Breast epithelium (tissue), 4 donors: ENCODE data around the gene ELF4. TPM values are rescaled to one million over a fixed set of nuclear protein-coding genes. Genes with fewer than 3 reads are reported as not detected.

Experiments used
- DNase-seq, 2 donors: peaks; one replicate each; pipeline ENCODE4 v3.0.0-alpha.2; 2019; ENCODE audit warnings: low spot score in 2 of 2
- H3K27ac ChIP-seq, 2 donors: fragments of 200-600 bp; sonication (generic) in 1 of 2; one replicate each; pipeline ENCODE4 v1.5.1; 2016 to 2019; ENCODE audit warnings: mild to moderate bottlenecking in 1 of 2
- H3K27me3 ChIP-seq, 2 donors: fragments of 200-600 bp; sonication (generic) in 1 of 2; one replicate each; pipeline versions ENCODE4 v1.5.1 to v1.6.0; 2017 to 2019; ENCODE audit warnings: control low read depth in 1 of 2, mild to moderate bottlenecking in 1 of 2
- H3K36me3 ChIP-seq: fragments of 200-600 bp; one replicate; pipeline ENCODE4 v1.5.1; 2019
- H3K4me1 ChIP-seq, 2 donors: fragments of 200-600 bp; sonication (generic); one replicate each; pipeline ENCODE4 v1.5.1; 2016 to 2019; ENCODE audit warnings: control low read depth in 1 of 2
- H3K4me3 ChIP-seq, 3 donors: fragments of 200-600 bp; sonication (generic); 1 replicate in 2 of 3; 2 replicates in 1 of 3; pipeline ENCODE4 v1.5.1; 2016 to 2019; ENCODE audit warnings: mild to moderate bottlenecking in 3 of 3, moderate library complexity in 2 of 3
- H3K9me3 ChIP-seq, 2 donors: fragments of 200-600 bp; sonication (generic) in 1 of 2; one replicate each; pipeline ENCODE4 v1.5.1; 2016 to 2019; ENCODE audit warnings: control low read depth in 1 of 2
- CTCF ChIP-seq, 3 donors: fragments of 450-650 bp; IDR thresholded peaks; one replicate each; pipeline ENCODE4 v1.5.1; 2016 to 2017; ENCODE audit warnings: antibody characterized with exemption in 3 of 3, mild to moderate bottlenecking in 3 of 3, moderate library complexity in 3 of 3
- POLR2A ChIP-seq: fragments of 450-650 bp; IDR thresholded peaks from one replicate; pipeline ENCODE4 v1.6.1; 2016; ENCODE audit warnings: antibody characterized with exemption, mild to moderate bottlenecking, moderate library complexity
- POLR2AphosphoS5 ChIP-seq, 3 donors: sonication (generic); formaldehyde crosslinking; IDR thresholded peaks; one replicate each; pipeline ENCODE4 v1.6.1; 2017; ENCODE audit warnings: antibody characterized with exemption in 3 of 3
- intact Hi-C: fragments of 100-400 bp; cut with DNase I; formaldehyde crosslinking; loops from one replicate; pipeline ENCODE4 v1.15.1; 2023; ENCODE audit warnings: low total_unique reads
- total RNA-seq, 3 donors: library from RNA; depleted of rRNA; stranded (reverse); fragments of >200 nt; gene quantifications; one replicate each; pipeline ENCODE4 v1.1.0, GENCODE V29; 2016

The ELF4 gene
- total RNA-seq, 3 donors from 2014 or later: 5.3 to 10.7 (median 9.2) TPM

GRCh38 chrX:130130990-130131389 is 20.7 kb upstream of the ELF4 start:
- TF ChIP-seq POLR2AphosphoS5 (IDR thresholded peaks at IDR 0.05) (no peak), CTCF (IDR thresholded peaks at IDR 0.05) (no peak), POLR2A (no peak)
- DNase-seq: no peak
- H3K27me3 ChIP-seq: peaks cover 0 to 8% of the 10 kb centered on the region in 2 donors
- H3K4me1 ChIP-seq: no peaks in the 10 kb centered on the region
- H3K36me3 ChIP-seq: no peaks in the 10 kb centered on the region
- H3K4me3 ChIP-seq: no peak overlapping the region
- no peak overlapping the region for H3K27ac ChIP-seq
- intact Hi-C loops: no loop called here
- no peaks in the 10 kb centered on the region for H3K9me3 ChIP-seq

- no peaks in the 10 kb centered on the region for H3K9me3 ChIP-seq
- H3K27me3 ChIP-seq: peaks cover 0 to 20% of the 10 kb centered on the region in 2 donors
- intact Hi-C loops: no loop called here
- H3K36me3 ChIP-seq: no peaks in the 10 kb centered on the region
- TF ChIP-seq POLR2A (no peak), CTCF (IDR thresholded peaks at IDR 0.05) (no peak), POLR2AphosphoS5 (IDR thresholded peaks at IDR 0.05) (peak in 1 of 3 donors; percentile 14)
- H3K4me1 ChIP-seq: no peaks in the 10 kb centered on the region
- H3K27ac ChIP-seq: peak overlapping the region; percentile 60 to 78
- peak; percentile 29 to 64 for DNase-seq
- H3K4me3 ChIP-seq: no peak overlapping the region
These were observed 15.0 kb upstream of the ELF4 start for GRCh38 chrX:130125091-130125874.

GRCh38 chrX:130124577-130124976 is 14.3 kb upstream of the ELF4 start:
- H3K4me1 ChIP-seq: no peaks in the 10 kb centered on the region
- no peak for DNase-seq
- no peak for TF ChIP-seq POLR2AphosphoS5 (IDR thresholded peaks at IDR 0.05)
- no peak for TF ChIP-seq POLR2A
- TF ChIP-seq CTCF (IDR thresholded peaks at IDR 0.05): no peak
- no peaks in the 10 kb centered on the region for H3K9me3 ChIP-seq
- H3K27me3 ChIP-seq: peaks cover 0 to 20% of the 10 kb centered on the region in 2 donors
- no peaks in the 10 kb centered on the region for H3K36me3 ChIP-seq
- H3K27ac ChIP-seq: peak overlapping the region; percentile 40 to 78
- H3K4me3 ChIP-seq: no peak overlapping the region
- intact Hi-C loops: no loop called here

- no peak for DNase-seq
- Histone ChIP-seq H3K9me3 (no peaks in the 10 kb centered on the region), H3K36me3 (no peaks in the 10 kb centered on the region), H3K27ac (peak overlapping the region in 1 of 2 donors; percentile 15), H3K4me3 (peak overlapping the region; percentile 35 to 63 (median 45)), H3K4me1 (no peaks in the 10 kb centered on the region), H3K27me3 (peaks cover 0 to 33% of the 10 kb centered on the region in 2 donors)
- TF ChIP-seq POLR2AphosphoS5 (IDR thresholded peaks at IDR 0.05): no peak
- no peak for TF ChIP-seq CTCF (IDR thresholded peaks at IDR 0.05)
- TF ChIP-seq POLR2A: no peak
- intact Hi-C loops: no loop called here
These were observed 11.2 kb upstream of the ELF4 start for GRCh38 chrX:130121505-130121800.

- no peaks in the 10 kb centered on the region for H3K36me3 ChIP-seq
- peaks cover 0 to 33% of the 10 kb centered on the region in 2 donors for H3K27me3 ChIP-seq
- DNase-seq: peak in 1 of 2 donors; percentile 44
- peak overlapping the region; percentile 35 to 63 (median 45) for H3K4me3 ChIP-seq
- TF ChIP-seq POLR2A (no peak), CTCF (IDR thresholded peaks at IDR 0.05) (peak in 2 of 3 donors; percentile 55 to 68)
- H3K4me1 ChIP-seq: no peaks in the 10 kb centered on the region
- H3K9me3 ChIP-seq: no peaks in the 10 kb centered on the region
- H3K27ac ChIP-seq: peak overlapping the region; percentile 60 to 83
- intact Hi-C loops: no loop called here
These were observed 10.6 kb upstream of the ELF4 start for GRCh38 chrX:130120746-130121504.
